H1 (cell line): Measurements from ENCODE around the gene RNF141.

ENCODE experiments used
- EP300 ChIP-seq, 2 experiments: IDR thresholded peaks; 1 replicate in 1 of 2; 2 replicates in 1 of 2; pipeline ENCODE4 v1.6.1; 2011 to 2012; ENCODE audit warnings: low read depth in 2 of 2, low read length in 2 of 2, mild to moderate bottlenecking in 2 of 2, borderline replicate concordance in 1 of 2, inconsistent platforms in 1 of 2, moderate library complexity in 1 of 2
- POLR2AphosphoS5 ChIP-seq: IDR thresholded peaks from 2 replicates; pipeline ENCODE4 v1.6.1; 2011; ENCODE audit warnings: low read depth, low read length
- TF ChIP-seq, protein P1 (sequence below), 3 experiments: IDR thresholded peaks; 1 replicate in 2 of 3; 2 replicates in 1 of 3; pipeline versions ENCODE4 v1.5.1 to v1.6.1; 2011; ENCODE audit warnings: low read length in 3 of 3, mild to moderate bottlenecking in 3 of 3, inconsistent platforms in 2 of 3, low read depth in 1 of 3, moderate library complexity in 1 of 3; ENCODE audit not compliant: insufficient read depth in 1 of 3; ENCODE audit errors: control extremely low read depth in 1 of 3

DNA sequence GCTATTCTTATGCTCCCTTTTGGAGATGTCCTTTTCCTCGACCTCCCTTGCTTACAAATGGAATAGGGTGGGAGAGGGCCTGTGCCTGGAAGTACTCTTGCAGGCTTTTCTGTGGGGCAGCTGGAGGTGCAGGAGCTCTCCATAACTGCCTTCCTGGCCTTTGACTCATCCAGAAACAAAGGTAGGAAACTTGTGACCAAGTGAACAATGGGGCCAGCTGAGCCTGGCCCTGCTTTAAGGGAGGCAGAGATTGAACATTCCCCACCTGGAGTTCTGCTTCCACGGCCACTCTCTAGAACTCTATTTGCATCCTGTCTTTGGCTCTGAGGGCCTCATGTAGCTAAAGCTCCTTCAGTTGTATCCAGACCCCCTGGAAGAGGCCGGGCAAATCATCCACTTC is 32.6 kb upstream of the RNF141 start:
- TF ChIP-seq EP300 (IDR thresholded peaks at IDR 0.05; ENCODE audit: borderline replicate concordance in 1 of 2, low read depth in 2 of 2, low read length in 2 of 2) (no peak), POLR2AphosphoS5 (no peak)
- TF ChIP-seq, protein P1, sequence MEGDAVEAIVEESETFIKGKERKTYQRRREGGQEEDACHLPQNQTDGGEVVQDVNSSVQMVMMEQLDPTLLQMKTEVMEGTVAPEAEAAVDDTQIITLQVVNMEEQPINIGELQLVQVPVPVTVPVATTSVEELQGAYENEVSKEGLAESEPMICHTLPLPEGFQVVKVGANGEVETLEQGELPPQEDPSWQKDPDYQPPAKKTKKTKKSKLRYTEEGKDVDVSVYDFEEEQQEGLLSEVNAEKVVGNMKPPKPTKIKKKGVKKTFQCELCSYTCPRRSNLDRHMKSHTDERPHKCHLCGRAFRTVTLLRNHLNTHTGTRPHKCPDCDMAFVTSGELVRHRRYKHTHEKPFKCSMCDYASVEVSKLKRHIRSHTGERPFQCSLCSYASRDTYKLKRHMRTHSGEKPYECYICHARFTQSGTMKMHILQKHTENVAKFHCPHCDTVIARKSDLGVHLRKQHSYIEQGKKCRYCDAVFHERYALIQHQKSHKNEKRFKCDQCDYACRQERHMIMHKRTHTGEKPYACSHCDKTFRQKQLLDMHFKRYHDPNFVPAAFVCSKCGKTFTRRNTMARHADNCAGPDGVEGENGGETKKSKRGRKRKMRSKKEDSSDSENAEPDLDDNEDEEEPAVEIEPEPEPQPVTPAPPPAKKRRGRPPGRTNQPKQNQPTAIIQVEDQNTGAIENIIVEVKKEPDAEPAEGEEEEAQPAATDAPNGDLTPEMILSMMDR (IDR thresholded peaks at IDR 0.05; ENCODE audit: control extremely low read depth in 1 of 3, insufficient read depth in 1 of 3, low read depth in 1 of 3, low read length in 3 of 3): no peak
